Stimulated activated CD8-positive, alpha-beta memory T cell treated with anti-CD3 and anti-CD28 coated beads, Interleukin-12 subunit alpha, Interleukin-12 subunit beta, amount 100 ng/mL, for 4 hours (primary cell): ENCODE data around the gene SLC46A3.
"Not testable (repeated sequence)": the region's sequence is repeated elsewhere in the genome, so short reads cannot be mapped to it uniquely, and the experiment has no call there.

Experiments used
- DNase-seq: peaks from one replicate; pipeline ENCODE4 v3.0.0-alpha.2; 2020; ENCODE audit warnings: low read depth

SLC46A3 gene

DNA sequence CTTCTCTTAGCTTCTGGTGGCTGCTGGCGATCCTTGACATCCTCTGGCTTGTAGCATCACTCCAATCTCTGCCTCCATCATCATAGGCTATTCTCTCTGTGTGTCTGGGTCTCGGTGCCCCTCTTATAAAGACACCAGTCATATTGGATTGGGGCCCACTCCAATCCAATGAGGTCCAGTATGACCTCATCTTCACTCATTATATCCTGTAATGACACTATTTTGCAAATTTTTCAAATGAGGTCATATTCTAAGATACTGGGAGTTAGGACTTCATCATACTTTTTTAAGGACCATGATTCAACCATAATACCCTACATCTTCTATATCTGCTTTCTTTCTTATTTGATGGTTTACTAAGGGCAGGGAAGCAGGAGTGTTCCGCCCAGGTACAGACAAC lies 12.0 kb upstream of the SLC46A3 start:
- DNase-seq, result no peak

DNA sequence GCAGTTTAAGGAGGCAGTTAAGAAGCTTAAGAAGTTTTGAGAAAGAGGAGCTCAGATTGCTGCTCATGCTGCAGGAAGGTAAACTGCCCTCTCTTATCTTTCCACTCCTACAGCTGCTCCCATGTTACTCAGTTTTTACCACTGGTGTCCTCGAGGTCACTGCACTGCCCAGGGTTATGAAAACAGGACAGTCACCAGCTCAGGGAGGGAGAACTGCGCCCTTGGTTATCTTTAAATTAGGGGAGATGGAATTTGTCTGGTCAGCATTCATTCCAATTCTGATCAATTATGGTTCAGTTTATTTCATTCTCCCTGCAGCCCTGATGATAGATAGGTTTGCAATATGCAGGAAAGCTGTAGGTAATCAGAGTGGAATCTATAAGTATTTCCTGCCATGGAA lies 10.8 kb upstream of the SLC46A3 start:
- DNase-seq, result no peak

DNA sequence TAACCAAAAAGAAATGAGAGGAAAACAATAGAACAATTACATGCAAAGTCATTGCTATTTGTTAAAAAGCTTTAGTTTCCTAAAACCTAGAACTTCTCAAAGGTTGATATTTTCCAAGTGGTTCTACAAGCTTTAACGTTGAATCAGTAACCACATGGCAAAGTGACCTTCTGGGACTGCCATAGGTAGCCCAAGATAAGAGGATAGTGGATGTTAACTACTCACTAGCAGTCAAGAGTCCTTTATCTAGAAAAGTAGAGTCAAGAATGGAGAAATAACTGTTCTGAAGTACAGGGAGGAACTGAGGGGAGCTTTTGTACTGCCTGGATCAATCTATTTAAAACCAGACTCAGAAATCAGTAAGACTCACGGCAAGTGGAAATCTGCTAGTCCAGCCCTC lies 9.9 kb upstream of the SLC46A3 start:
- no peak for DNase-seq

DNA sequence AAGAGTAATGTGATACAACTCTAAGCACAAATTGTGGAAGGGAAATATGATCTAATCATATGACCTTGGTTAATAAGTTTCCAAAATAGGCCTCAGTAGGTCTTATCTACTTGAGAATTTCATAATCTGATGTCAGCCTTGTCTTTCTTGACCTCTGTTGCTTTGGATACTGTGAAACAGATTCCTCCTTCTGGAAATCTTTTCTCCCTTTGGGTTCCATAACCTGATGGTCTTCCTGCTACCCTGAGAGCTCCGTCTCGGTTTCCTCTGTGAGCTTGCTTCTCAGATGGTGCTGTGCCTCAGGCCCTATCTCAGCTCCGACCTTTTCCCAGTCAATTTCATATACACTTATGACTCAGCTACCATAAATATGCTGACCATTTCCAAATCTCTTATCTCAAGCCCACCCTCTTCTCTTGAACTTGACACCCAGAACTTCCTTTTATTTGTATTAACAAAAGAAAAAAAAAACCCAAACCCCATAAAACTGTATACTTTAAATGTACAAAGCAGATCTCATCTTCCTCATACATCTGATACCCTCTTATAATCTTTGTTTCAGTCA lies 6.4 kb upstream of the SLC46A3 start:
- no peak for DNase-seq

DNA sequence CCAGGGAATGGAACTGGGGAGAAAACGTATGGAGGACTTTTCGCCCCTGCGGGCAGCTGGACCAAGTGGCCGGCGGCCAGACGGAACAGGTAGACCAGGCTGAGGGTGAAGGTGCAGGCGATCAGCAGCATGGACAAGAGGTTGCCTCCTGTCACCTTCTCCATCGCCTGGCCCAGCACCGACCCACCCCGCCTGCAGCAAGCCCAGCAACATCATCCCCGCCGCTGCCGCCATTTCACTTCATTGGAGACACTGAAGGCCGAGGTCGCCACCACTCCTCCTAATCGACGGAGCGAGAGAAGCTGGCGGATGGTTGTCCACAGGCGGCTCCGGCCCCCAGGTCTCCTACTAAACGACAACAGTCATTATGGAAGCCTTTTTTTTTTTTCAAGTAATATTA lies 5.0 kb upstream of the SLC46A3 start:
- no peak for DNase-seq

DNA sequence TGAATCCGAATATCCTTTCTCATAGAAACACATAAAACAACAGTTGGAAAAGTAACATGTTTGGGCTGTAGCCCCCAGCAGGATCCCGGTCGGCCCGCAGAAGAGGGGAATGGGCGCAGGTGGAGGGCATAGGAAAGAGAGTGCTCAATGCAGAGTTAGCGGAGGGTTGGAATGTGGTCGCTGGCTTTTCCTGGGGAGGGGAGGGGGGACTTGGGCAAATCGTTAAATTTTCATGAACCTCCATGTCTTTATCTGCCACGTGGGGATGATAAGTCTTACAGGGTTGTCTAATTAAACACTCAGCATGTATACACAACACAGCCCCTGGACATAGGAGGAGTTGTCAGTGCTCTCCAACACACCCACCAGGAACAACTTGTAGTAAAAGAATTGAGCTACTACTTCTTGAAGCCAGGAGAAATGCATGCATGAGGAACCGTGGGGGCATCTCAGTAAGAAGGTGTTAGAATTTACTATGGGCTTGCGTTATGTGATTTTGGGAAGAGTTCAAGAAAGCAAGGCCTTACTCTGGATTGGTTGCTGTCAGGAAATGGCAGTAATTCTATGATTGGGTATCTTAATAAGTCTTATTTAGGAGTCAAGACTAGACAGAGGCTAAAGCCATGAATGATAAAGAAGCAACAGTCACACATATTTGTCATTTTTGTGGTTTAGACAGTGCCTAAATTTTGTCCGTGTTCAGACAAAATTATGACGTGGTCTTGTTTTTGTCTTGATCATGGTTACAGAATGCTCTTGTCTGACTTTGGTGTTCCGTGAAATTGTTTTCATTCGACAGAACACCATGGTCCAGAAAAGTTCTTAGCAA lies 671 bp upstream of the SLC46A3 start:
- DNase-seq, result no peak

DNA sequence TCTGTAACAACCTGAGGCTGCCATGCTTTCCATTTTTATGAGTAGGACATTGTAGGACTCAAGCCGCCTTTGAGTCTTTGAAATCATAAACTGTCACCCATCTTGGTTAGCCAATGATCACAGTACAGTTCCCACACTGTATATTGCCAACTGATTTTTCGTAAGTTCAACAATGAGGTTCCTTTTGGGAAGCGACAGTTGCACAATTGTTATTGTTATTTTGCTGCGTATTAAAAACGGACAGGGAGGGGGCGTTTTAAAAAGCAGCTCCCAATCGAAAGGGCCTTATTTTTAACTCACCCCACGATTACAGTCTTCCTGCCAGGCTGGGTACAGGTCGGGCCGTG lies 601 bp downstream of the SLC46A3 start:
- DNase-seq, result no peak

DNA sequence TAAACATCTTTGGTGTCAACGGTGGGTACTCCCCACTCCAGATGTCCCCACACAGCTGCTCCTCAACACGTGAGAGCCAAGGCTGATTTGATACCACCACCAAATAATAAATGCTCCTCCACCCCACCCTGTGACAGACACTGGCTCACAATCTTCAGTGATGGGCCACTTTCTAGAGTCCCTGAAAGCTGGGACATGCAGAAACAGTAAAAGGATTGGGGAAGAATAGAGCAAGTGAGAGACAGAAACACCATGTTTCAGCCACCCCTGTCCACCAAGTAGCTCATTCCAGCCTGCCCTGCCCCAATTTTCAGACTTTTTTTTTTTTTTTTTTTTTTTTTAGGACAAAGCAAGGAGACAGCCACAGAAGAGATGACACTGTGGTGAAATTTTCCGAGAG lies 1.6 kb downstream of the SLC46A3 start:
- DNase-seq, result no peak

DNA sequence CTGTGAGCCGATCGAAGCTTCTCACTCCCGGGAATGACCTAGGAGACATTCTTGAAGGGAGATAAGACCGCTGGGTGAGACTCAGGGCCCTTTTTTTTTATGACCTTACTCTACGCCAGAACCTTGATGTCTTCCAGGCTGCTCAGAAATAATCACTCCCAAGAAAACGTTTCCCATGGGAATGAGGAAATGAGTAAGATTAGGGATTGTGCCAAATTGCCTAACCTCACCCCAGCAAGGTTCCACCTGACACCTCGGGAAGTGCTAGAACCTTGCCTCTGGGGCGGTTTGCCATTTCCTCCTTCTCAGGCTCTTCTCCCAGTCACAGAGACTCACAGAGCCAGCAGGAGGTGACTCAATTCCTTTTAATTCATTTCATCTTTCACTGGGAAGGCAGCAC lies 2.3 kb downstream of the SLC46A3 start:
- no peak for DNase-seq

DNA sequence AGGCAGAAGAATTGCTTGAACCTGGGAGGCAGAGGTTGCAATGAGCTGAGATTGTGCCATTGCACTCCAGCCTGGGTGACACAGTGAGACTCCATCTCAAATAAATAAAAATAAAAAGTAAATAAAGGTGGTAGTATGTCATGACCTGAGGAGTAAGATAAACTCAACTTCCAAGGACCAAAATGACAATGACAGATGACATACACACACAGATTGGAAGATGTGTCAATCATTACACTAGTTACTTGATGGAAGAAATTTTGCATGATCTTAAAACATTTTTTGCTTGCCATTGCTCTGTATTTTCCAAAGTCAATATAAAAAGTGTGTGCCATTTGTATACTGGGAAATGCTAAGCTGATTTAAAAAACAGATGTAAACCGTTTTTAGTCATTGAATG lies 4.1 kb downstream of the SLC46A3 start:
- DNase-seq, result no peak

DNA sequence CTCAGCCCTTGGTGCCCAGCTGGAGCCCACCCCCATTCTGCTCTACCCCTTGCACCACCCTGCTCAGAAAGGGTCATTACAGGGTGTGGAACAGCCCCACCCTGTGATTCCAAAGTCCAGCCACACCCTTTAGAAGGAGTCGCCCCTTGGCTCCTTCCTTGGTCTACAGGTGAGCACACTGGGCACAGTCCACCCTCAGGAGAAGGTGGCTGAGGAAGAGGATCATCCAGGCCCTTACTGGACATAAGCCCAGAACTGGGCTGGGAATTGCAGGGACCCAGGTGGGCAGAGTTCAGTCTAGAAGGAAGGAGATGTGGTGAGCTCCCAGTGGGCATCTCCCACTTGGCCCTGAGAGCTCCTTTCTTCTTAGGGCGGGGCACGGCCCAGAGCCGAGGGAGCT lies 8.6 kb downstream of the SLC46A3 start:
- no peak for DNase-seq

DNA sequence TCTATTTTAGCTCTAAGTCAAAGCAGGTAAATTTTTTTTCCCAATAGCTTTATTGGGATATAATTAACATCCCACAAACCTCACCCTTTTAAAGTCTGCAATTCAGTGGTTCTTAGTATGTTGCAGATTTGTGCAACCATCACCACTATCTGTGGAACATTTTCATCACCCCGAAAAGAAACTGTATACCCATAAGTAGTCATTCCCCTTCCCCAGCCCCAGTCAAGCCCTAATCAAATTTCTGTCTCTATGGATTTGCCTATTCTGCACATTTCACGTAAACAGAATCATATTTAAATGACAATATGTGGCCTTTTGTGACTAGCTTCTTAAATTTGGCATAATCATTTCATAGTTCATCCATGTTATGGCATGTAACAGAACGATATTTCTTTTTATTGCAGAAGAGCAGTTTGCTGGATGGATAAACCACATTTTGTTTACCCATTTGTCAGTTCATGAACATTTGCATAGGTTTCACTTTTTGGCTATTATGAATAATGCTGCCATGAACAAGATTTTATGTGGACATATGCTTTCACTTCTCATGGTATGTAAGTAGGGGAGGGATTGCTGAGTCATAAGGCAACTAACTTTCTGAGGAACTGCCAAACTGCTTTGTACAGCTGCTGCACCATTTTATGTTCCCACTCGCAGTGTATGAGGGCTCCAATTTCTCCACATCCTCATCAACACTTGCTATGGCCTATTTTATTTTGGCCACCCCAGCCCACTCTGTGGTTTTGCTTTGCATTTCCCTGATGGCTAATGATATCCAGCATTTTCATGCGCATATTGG lies 10.9 kb downstream of the SLC46A3 start:
- no peak for DNase-seq

DNA sequence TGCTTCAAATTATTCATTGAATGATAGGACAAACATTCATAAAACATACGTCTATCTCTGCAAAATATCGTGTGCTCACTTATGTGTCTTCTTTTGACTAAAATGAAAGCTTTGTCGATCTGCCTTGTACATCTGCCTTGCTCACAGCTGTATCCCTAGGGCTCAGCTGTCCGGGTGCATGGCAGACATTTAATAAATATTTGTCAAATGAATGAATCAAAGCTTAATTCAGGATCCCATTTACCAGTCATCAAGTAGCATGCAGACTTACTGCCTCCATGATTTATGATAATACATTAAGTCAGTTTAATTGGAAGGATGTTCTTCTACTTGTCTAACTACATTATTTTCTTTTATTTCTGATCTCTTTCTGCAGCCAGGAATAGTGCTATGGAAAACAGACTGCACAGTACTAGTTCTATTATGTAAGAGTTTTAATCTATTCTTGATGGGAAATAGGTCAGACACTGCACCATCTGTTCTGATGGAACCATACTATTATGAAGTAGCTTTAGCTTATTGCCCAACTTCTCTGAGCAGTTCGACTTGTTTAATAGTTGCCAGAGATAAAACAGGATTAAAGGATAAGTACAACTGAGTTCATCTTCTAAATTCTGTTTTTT lies 13.2 kb downstream of the SLC46A3 start:
- no peak for DNase-seq

DNA sequence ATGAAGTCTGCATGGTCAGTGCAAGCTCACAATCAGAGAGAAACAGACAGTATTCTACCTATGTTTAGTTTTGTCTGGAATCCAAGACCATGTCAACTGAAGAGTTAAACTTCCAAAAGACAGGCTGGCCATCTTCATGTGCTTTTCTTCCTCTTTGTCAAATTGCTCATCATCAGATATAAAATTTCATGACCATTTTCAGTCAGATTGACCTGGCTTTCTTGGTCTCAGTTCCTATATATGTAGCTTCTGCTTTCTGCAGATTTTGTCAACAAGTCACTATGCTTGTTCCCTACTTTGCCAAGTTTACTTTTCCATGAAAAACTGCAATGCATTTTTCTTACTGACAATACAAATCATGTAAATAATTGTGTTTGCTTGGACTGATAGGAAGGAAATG lies 13.9 kb downstream of the SLC46A3 start:
- DNase-seq, result no peak

DNA sequence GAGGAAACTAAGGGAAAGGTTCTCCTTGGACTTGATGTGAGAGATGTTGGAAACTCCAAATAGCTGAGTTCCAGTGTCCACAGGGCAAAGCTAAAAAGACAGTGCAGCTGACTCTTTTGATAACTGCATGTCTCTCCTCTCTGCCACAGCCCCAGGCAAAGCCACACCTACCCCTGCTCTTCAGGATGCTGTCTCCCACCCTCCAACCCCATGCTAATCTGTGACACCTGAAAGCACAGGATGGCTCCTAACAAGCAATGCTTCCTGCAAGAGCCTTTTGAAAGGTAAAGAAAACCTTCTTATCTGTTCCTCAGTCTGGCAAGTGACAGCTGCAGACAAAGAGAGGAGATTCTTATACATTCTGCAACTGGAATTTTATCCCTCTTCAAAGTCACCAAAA lies 14.5 kb downstream of the SLC46A3 start:
- DNase-seq, result no peak

DNA sequence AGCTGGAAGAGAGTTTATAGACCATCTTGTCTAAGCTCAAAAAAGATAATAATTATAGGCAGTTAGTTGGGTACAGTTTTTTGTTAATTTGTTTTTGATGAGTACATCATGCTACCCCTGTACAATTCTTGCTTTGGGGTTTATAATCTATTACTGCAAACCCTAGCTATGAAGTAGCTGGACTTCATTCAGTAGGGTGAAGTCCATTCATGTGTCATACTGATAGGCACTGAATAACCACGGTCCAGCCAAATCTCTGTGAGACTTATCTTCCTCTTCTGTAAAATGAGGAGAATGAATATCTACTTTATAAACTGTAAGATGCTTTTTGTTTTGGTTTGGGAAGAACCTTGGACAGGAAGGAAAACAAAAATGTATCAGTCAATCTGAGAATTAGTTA lies 19.5 kb downstream of the SLC46A3 start:
- DNase-seq, result no peak

DNA sequence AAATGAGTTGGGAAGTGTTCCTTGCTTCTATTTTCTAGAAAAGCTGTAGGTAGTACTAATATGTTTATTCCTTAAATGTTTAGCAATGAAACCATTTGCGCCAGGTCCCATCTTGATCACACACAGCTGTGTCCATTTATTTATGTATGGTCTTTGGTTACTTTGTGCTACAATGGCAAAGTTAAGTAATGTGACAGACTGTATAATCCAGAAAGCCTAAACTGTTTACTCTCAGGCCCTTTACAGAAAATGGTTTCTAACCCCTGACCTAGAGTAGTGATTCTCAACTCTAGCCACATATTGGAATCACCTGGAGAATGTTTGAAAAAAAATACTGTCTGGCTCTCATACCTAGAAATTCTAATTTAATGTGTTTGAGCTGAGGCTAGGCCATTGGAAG lies 21.3 kb downstream of the SLC46A3 start:
- no peak for DNase-seq

DNA sequence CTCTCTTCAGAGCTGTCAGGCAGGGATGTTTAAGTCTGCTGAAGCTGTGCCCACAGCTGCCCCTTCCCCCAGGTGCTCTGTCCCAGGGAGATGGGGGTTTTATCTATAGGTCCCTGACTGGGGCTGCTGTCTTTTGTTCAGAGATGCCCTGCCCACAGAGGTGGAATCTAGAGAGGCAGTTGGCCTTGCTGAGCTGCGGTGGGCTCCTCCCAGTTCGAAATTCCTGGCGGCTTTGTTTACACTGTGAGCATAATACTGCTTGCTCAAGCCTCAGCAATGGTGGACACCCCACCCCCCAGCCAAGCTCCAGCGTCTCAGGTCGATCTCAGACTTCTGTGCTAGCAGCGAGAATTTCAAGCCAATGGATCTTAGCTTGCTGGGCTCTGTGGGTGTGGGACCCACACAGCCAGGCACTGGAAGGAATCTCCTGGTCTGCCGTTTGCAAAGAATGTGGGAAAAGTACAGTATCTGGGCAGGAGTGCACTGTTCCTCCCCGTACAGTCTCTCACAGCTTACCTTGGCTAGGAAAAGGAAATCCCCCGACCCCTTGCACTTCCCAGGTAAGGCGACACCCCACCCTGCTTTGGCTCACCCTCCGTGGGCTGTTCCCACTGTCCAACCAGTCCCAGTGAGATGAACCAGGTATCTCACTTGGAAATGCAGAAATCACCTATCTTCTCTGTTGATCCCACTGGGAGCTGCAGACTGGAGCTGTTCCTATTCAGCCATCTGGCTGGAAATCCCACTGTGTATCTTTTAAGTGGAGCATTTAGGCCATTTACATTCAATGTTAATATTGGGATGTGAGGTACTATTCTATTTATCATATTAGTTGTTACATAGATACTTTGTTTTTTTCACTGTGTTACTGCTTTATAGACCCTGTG lies 24.9 kb downstream of the SLC46A3 start:
- not testable (repeated sequence) for DNase-seq

DNA sequence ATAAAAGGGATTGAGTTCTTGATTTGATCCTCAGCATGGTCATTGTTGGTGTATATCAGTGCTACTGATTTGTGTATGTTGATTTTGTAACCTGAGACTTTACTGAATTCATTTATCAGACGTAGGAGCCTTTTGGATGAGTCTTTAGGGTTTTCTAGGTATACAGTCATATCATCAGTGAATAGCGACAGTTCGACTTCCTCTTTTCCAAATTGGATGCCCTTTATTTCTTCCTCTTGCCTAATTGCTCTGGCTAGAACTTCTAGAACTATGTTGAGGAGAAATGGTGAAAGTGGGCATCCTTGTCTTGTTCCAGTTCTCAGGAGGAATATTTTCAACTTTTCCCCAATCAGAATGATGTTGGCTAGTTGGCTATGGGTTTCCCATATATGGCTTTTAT lies 32.9 kb downstream of the SLC46A3 start:
- DNase-seq, result no peak

DNA sequence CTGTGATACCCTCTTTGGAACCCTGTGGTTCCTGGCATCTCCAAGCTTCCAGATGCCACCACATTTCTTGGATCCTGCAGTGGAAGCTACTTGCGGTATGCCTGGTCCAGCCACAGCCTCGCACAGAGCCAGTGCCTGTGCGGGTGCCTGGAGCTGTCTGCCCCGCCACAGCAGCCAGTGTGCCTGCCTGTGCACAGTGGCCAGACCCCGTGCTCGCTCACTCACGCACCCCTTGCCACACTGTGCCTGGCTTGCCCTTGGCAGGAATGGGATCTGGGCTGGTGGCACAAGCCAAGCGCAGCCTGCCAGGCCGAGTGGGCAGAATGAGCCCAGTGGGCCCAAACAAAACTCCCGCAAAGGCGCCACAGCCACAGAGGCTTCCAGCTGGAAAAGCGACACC lies 33.7 kb downstream of the SLC46A3 start:
- DNase-seq, result no peak

DNA sequence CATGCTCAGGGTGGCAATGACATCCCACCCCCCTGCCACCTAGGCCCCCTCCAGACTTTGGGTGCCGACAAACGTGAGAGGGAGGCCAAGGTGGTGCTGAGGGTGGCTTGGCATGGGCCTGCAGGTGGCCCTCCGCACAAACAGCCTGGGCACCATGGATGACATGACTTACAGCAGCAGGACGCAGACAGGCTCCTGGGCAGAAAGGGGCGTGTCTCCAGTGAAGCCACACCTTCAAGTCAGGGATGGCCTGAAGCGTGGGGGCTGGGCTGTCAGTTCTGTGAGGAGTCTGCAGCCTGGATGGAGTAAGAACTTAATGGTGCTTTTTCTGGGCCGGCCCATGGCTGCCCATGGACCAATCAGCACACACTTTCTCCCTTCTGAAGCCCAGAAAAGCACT lies 34.5 kb downstream of the SLC46A3 start:
- no peak for DNase-seq

DNA sequence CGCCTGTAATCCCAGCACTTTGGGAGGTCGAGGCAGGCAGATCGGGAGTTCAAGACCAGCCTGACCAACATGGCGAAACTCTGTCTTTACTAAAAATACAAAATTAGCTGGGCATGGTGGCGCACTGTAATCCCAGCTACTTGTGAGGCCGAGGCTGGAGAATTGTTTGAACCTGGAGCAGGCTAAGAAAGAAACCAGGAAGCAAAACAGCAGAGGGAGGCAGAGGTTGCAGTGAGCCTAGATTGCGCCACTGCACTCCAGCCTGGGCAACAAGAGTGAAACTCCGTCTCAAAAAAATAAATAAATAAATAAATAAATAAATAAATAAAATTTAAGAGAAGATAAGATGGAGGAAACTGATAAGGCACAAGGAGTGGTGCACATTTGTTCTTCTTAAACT lies 35.6 kb downstream of the SLC46A3 start:
- DNase-seq, result not testable (repeated sequence)
